OCI-LY1 (cell line): ENCODE data around the gene F8A3.
"Not testable (repeated sequence)": the region's sequence is repeated elsewhere in the genome, so short reads cannot be mapped to it uniquely, and the experiment has no call there.

Experiments
- H2AFZ ChIP-seq: fragments of 200-600 bp; sonication (generic), shearing (Covaris generic); 2 replicates; pipeline ENCODE4 v1.6.0; 2014; ENCODE audit warnings: antibody characterized with exemption, mild to moderate bottlenecking, low read length
- H3F3A ChIP-seq: fragments of 200-600 bp; sonication (generic), shearing (Covaris generic); 2 replicates; pipeline ENCODE4 v1.6.0; 2014; ENCODE audit warnings: mild to moderate bottlenecking, antibody characterized with exemption, low read length, moderate library complexity; ENCODE audit not compliant: insufficient read depth
- H3K27ac ChIP-seq: fragments of 200-600 bp; sonication (generic); 2 replicates; pipeline ENCODE4 v1.5.1; 2014; ENCODE audit warnings: low read length, mixed run types, mild to moderate bottlenecking, low read depth; ENCODE audit not compliant: poor library complexity, severe bottlenecking
- H3K27me3 ChIP-seq: fragments of 200-600 bp; sonication (generic); 2 replicates; pipeline ENCODE4 v1.6.0; 2014; ENCODE audit warnings: antibody characterized with exemption, mild to moderate bottlenecking, low read length, moderate library complexity; ENCODE audit not compliant: insufficient read depth
- H3K36me3 ChIP-seq: fragments of 200-600 bp; sonication (generic); 2 replicates; pipeline ENCODE4 v1.6.1; 2014; ENCODE audit warnings: mild to moderate bottlenecking, antibody characterized with exemption, low read length, moderate library complexity, mixed read lengths; ENCODE audit not compliant: insufficient read depth
- H3K4me1 ChIP-seq: fragments of 200-600 bp; sonication (generic); 2 replicates; pipeline ENCODE4 v1.5.1; 2014; ENCODE audit warnings: mild to moderate bottlenecking, low read length, moderate library complexity; ENCODE audit not compliant: insufficient read depth, severe bottlenecking
- H3K4me2 ChIP-seq: fragments of 200-600 bp; sonication (generic), shearing (Covaris generic); 2 replicates; pipeline ENCODE4 v1.6.1; 2014; ENCODE audit warnings: low read length
- H3K4me3 ChIP-seq: fragments of 200-600 bp; sonication (generic); 2 replicates; pipeline ENCODE4 v1.5.1; 2014; ENCODE audit warnings: low read length, low read depth, mild to moderate bottlenecking, mixed read lengths; ENCODE audit not compliant: poor library complexity, severe bottlenecking
- H3K79me2 ChIP-seq: fragments of 200-600 bp; shearing (Covaris generic); 2 replicates; pipeline ENCODE4 v1.6.1; 2016; ENCODE audit warnings: mixed run types, low read length, mixed read lengths; ENCODE audit not compliant: insufficient read depth
- H3K9ac ChIP-seq: fragments of 200-600 bp; sonication (generic), shearing (Covaris generic); 2 replicates; pipeline ENCODE4 v1.6.1; 2014; ENCODE audit warnings: mild to moderate bottlenecking, low read length, mixed read lengths
- H3K9me2 ChIP-seq: fragments of 200-600 bp; sonication (generic), shearing (Covaris generic); 2 replicates; pipeline ENCODE4 v1.6.1; 2014; ENCODE audit warnings: low read depth, mild to moderate bottlenecking, low read length, mixed read lengths
- H3K9me3 ChIP-seq: fragments of 200-600 bp; shearing (Covaris generic); 2 replicates; pipeline ENCODE4 v1.6.1; 2014; ENCODE audit warnings: low read length, mixed read lengths
- H4K20me1 ChIP-seq: fragments of 200-600 bp; sonication (generic), shearing (Covaris generic); 2 replicates; pipeline ENCODE4 v1.6.0; 2016; ENCODE audit warnings: mild to moderate bottlenecking, low read length; ENCODE audit not compliant: insufficient read depth
- CTCF ChIP-seq: fragments of 200-600 bp; sonication (generic), shearing (Covaris generic); IDR thresholded peaks from 2 replicates; pipeline ENCODE4 v1.5.1; 2017; ENCODE audit warnings: mild to moderate bottlenecking, antibody characterized with exemption, low read length, moderate library complexity, mixed read lengths
- EZH2 ChIP-seq: fragments of 200-600 bp; sonication (generic), shearing (Covaris generic); IDR thresholded peaks from 2 replicates; pipeline ENCODE4 v1.8.0; 2017; ENCODE audit warnings: borderline replicate concordance, mixed run types, mild to moderate bottlenecking, antibody characterized with exemption, low read length, moderate library complexity, mixed read lengths

The F8A3 gene

GRCh38 chrX:155457761-155458447 lies 516 bp downstream of the F8A3 start:
- not testable (repeated sequence) for H3K4me3 ChIP-seq, H3K9me2 ChIP-seq, H3K36me3 ChIP-seq, H3K79me2 ChIP-seq, H3K9ac ChIP-seq, H3K27ac ChIP-seq, H3K4me2 ChIP-seq, H2AFZ ChIP-seq, H3K9me3 ChIP-seq, H3K27me3 ChIP-seq, H3K4me1 ChIP-seq, H3F3A ChIP-seq, H4K20me1 ChIP-seq

GRCh38 chrX:155441097-155441496 lies 17.3 kb downstream of the F8A3 start:
- Histone ChIP-seq H3K9ac (no peak overlapping the region), H3K4me1 (no peaks in the 10 kb centered on the region), H3K27ac (no peak overlapping the region), H3K9me3 (no peaks in the 10 kb centered on the region), H3K9me2 (no peaks in the 10 kb centered on the region), H3K79me2 (no peaks in the 10 kb centered on the region), H3K4me2 (no peak overlapping the region), H3K4me3 (no peak overlapping the region), H3K27me3 (no peaks in the 10 kb centered on the region), H3F3A (no peaks in the 10 kb centered on the region), H2AFZ (no peak overlapping the region), H3K36me3 (no peaks in the 10 kb centered on the region), H4K20me1 (no peaks in the 10 kb centered on the region)
- no peak for TF ChIP-seq EZH2

GRCh38 chrX:155435744-155436112 lies 22.7 kb downstream of the F8A3 start:
- Histone ChIP-seq H3K27ac (no peak overlapping the region), H3K9ac (no peak overlapping the region), H3K4me3 (no peak overlapping the region), H3K36me3 (no peaks in the 10 kb centered on the region), H4K20me1 (no peaks in the 10 kb centered on the region), H3K4me2 (no peak overlapping the region), H3K9me2 (no peaks in the 10 kb centered on the region), H3K4me1 (no peaks in the 10 kb centered on the region), H3K27me3 (no peaks in the 10 kb centered on the region), H3K79me2 (no peaks in the 10 kb centered on the region), H3K9me3 (no peaks in the 10 kb centered on the region), H2AFZ (no peak overlapping the region), H3F3A (no peaks in the 10 kb centered on the region)
- TF ChIP-seq CTCF (no peak), EZH2 (no peak)

GRCh38 chrX:155434906-155435743 lies 23.3 kb downstream of the F8A3 start:
- no peaks in the 10 kb centered on the region for H3K9me3 ChIP-seq
- no peak overlapping the region for H2AFZ ChIP-seq
- H3K4me2 ChIP-seq: no peak overlapping the region
- TF ChIP-seq EZH2 (no peak), CTCF (no peak)
- H3K27ac ChIP-seq: no peak overlapping the region
- H3K9me2 ChIP-seq: no peaks in the 10 kb centered on the region
- H3K9ac ChIP-seq: no peak overlapping the region
- no peaks in the 10 kb centered on the region for H3K27me3 ChIP-seq
- H3K4me3 ChIP-seq: no peak overlapping the region
- H4K20me1 ChIP-seq: no peaks in the 10 kb centered on the region
- H3K4me1 ChIP-seq: no peaks in the 10 kb centered on the region
- no peaks in the 10 kb centered on the region for H3K79me2 ChIP-seq
- no peaks in the 10 kb centered on the region for H3K36me3 ChIP-seq
- H3F3A ChIP-seq: no peaks in the 10 kb centered on the region
